ENCODE data around the gene STAT5A.
A peak's percentile ranks its signal among the peaks of the same experiment; 100 is the strongest.
"Not testable (repeated sequence)": the region's sequence is repeated elsewhere in the genome, so short reads cannot be mapped to it uniquely, and the experiment has no call there.

STAT5A gene

DNA sequence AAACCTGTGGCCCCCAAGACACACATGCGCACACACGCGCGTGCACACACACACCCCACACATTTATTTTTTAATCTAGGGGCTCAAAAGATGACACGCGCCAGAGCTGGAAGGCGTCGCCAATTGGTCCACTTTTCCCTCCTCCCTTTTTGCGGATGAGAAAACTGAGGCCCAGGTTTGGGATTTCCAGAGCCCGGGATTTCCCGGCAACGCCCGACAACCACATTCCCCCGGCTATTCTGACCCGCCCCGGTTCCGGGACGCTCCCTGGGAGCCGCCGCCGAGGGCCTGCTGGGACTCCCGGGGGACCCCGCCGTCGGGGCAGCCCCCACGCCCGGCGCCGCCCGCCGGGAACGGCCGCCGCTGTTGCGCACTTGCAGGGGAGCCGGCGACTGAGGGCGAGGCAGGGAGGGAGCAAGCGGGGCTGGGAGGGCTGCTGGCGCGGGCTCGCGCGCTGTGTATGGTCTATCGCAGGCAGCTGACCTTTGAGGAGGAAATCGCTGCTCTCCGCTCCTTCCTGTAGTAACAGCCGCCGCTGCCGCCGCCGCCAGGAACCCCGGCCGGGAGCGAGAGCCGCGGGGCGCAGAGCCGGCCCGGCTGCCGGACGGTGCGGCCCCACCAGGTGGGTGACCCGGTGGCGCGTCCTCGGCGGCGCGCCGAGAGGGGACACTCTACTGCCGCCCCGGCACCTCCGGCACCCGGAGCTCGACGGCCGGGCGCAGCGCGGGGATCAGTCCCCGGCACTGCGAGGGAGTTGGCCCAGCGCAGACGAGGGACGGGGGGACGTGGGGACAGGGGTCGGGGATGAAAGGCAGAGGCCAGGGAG is at the start of gene STAT5A:
Gene STAT5A, plus strand, starts transcription at position 522 of the 826 bp plus-strand sequence. CDS start 914 bp downstream, outside the sequence.
- peak within 1 kb of the TSS; percentile 63 for H3K4me3 ChIP-seq (ENCODE audit: low read depth, low read length)
- TF ChIP-seq, protein P1, sequence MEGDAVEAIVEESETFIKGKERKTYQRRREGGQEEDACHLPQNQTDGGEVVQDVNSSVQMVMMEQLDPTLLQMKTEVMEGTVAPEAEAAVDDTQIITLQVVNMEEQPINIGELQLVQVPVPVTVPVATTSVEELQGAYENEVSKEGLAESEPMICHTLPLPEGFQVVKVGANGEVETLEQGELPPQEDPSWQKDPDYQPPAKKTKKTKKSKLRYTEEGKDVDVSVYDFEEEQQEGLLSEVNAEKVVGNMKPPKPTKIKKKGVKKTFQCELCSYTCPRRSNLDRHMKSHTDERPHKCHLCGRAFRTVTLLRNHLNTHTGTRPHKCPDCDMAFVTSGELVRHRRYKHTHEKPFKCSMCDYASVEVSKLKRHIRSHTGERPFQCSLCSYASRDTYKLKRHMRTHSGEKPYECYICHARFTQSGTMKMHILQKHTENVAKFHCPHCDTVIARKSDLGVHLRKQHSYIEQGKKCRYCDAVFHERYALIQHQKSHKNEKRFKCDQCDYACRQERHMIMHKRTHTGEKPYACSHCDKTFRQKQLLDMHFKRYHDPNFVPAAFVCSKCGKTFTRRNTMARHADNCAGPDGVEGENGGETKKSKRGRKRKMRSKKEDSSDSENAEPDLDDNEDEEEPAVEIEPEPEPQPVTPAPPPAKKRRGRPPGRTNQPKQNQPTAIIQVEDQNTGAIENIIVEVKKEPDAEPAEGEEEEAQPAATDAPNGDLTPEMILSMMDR (IDR thresholded peaks at IDR 0.05; ENCODE audit: low read depth, low read length, missing control alignments), result no peak

DNA sequence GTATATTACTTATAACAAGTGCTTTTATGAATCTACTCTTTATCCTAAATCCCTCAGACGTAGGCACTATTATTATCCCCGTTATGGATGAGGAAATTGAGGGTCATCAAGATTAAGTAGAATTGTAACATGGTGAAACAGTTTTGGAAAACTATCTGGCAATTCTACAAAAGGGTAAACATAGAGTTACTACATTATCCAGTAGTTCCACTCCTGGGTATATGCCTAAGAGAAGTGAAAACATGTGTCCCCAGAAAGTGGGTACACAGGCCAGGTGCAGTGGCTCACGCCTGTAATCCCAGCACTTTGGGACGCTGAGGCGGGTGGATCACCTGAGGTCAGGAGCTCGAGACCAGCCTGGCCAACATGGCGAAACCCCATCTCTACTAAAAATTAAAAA is 48.7 kb upstream of the STAT5A start:
- not testable (repeated sequence) for H3K4me3 ChIP-seq (ENCODE audit: low read depth, low read length); DNase-seq (ENCODE audit: low read depth)

More for the DNA sequence above, at the start of gene STAT5A:
- DNase-seq (ENCODE audit: low read depth), result no peak

DNA sequence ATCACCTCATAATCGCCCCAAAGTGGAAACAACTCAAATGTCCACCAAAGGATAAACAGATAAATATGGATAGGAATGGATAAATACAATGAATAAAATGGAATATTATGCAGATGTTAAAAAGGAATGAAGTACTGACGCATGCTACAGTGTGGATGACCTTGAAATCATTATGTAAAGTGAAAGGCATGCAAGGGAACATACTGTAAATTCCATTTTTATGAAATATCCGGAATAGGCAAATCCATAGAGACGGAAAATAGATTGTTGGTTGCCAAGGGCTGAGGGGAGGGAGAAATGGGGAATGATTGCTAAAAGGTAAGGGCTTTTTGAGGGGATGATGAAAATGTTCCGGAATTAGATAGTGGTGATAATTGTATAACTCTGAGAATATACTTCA is 48.1 kb upstream of the STAT5A start:
- DNase-seq (ENCODE audit: low read depth), result no peak
- TF ChIP-seq, protein P1 (IDR thresholded peaks at IDR 0.05; ENCODE audit: low read depth, low read length, missing control alignments), result no peak
- H3K4me3 ChIP-seq (ENCODE audit: low read depth, low read length), result no peak overlapping the region

DNA sequence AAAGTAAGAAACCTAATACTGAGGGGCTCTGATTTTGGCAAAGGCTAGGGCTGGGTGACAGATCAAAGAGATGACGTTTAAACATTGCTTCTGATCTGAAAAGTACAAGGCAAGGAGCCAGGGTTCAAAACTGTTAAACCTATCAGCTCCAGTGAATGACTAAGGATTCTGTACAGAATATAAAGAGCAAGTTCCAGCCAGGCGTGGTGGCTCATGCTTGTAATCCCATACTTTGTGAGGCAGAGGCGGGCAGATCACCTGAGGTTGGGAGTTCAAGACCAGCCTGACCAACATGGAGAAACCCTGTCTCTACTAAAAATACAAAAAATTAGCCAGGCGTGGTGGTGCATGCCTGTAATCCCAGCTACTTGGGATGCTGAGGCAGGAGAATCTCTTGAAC is 47.4 kb upstream of the STAT5A start:
- DNase-seq (ENCODE audit: low read depth), result not testable (repeated sequence)

DNA sequence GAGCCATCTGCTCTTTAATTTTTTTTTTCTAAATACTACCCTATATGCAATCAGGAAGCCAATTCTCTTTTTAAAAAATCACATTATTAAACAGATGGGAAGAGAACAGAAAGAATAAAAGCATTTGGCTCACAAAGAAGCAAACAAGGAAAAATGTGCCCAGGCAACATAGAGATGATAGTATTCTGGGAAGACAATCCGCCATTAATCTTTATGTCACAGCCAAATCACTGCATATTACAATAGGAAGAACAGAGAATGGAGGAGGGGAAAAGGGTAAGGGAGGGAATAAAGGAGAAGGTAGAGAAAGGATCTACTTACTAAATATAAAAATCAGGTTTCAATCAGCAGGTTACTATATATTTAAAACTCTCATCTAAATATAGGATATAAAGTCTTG is 46.4 kb upstream of the STAT5A start:
- no peak overlapping the region for H3K4me3 ChIP-seq (ENCODE audit: low read depth, low read length)
- TF ChIP-seq, protein P1 (IDR thresholded peaks at IDR 0.05; ENCODE audit: low read depth, low read length, missing control alignments), result no peak
- DNase-seq (ENCODE audit: low read depth), result no peak

More for the DNA sequence above, 47.4 kb upstream of the STAT5A start:
- H3K4me3 ChIP-seq (ENCODE audit: low read depth, low read length), result not testable (repeated sequence)

DNA sequence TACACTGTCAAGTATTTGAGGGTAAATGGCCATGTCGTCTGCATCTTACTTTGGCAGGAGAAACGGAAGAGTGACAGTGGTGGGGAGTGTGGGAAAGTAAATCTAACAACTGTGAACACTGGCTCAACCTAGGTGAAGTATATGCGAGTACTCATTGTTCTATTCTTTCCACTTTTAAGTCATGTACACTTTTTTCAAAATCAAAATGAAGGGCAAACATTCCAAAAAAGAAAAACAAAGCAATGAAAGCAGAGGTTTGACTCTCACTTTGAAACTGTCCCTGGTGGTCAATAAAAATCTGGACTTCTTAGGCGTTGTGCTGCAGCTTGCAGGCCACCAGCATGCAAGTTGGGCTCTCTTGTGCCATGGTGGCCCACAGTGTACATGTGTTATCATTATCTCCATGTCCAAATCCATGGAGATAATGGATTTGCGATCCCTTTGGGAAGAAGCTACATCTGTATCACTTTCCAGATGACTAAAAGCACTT is 44.8 kb upstream of the STAT5A start:
- DNase-seq (ENCODE audit: low read depth), result no peak
- TF ChIP-seq, protein P1 (IDR thresholded peaks at IDR 0.05; ENCODE audit: low read depth, low read length, missing control alignments), result no peak
- H3K4me3 ChIP-seq (ENCODE audit: low read depth, low read length), result no peak overlapping the region

DNA sequence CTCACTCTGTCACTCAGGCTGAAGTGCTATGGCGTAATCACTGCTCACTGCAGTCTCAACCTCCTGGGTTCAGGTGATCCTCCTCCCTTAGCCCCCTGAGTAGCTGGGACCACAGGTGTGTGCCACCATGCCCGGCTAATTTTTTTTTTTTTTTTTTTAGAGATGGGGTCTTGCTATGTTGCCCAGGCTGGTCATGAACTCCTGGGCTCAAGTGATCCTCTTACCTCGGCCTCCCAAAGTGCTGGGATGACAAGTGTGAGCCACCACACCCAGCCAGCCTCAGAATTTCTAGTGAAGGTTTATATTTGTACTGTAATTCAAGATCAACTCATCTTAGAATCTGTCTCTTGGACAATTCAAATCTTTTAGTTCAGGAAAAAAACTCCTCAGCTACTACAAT is 44.2 kb upstream of the STAT5A start:
- not testable (repeated sequence) for H3K4me3 ChIP-seq (ENCODE audit: low read depth, low read length); DNase-seq (ENCODE audit: low read depth)

DNA sequence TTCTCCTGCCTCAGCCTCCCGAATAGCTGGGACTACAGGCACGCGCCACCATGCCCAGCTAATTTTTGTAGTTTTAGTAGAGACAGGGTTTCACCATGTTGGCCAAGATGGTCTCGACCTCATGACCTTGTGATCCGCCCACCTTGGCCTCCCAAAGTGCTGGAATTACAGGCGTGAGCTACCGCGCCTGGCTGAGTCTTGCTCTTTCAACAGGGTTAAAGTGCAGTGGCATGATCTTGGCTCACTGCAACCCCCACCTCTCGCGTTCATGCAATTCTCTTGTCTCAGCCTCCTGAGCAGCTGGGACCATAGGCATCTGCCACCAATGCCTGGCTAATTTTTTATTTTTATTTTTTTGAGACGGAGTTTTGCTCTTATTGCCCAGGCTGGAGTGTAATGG is 43.1 kb upstream of the STAT5A start:
- not testable (repeated sequence) for DNase-seq (ENCODE audit: low read depth); H3K4me3 ChIP-seq (ENCODE audit: low read depth, low read length)

DNA sequence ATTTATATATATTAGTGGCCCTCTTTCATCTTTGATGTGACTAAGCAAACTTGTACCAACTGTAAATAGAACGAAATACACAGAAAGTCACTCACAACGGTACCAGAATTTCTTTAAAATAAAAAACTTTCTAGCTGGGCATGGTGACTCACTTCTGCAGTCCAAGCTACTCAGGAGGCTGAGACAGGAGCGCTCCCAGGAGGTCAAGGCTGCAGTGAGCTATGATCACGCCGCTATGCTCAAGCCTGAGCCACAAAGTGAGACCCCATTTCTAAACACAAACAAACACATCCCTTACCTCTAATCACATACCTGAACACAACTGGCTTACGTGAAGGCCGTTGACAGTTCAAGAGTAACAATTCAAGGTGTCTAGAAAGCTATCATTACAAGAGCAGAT is 41.8 kb upstream of the STAT5A start:
- DNase-seq (ENCODE audit: low read depth), result no peak
- H3K4me3 ChIP-seq (ENCODE audit: low read depth, low read length), result no peak overlapping the region
- TF ChIP-seq, protein P1 (IDR thresholded peaks at IDR 0.05; ENCODE audit: low read depth, low read length, missing control alignments), result no peak
